H9 (cell line): ENCODE results near the gene PLCXD1. TPM values are rescaled to one million over a fixed set of nuclear protein-coding genes. Genes with fewer than 3 reads are reported as not detected.

ENCODE experiments used
- DNase-seq: peaks from one replicate; pipeline ENCODE4 v3.0.0-alpha.2; 2017
- H2AFZ ChIP-seq: one replicate; pipeline ENCODE4 v1.6.1; 2013; ENCODE audit warnings: mild to moderate bottlenecking, low read length, control low read depth, moderate library complexity
- H2AK5ac ChIP-seq: 2 replicates; pipeline ENCODE4 v1.6.1; 2013; ENCODE audit warnings: low read length, control low read depth, mixed read lengths; ENCODE audit not compliant: insufficient read length
- H2BK120ac ChIP-seq: one replicate; pipeline ENCODE4 v1.6.1; 2013; ENCODE audit warnings: low read depth, mild to moderate bottlenecking, low read length, control low read depth, inconsistent platforms; ENCODE audit not compliant: poor library complexity, severe bottlenecking
- H2BK12ac ChIP-seq: 2 replicates; pipeline ENCODE4 v1.6.1; 2013; ENCODE audit warnings: low read length, control low read depth, mixed read lengths, low read depth; ENCODE audit not compliant: insufficient read length
- H2BK15ac ChIP-seq: 2 replicates; pipeline ENCODE4 v1.6.1; 2013; ENCODE audit warnings: low read depth, low read length, control low read depth
- H2BK20ac ChIP-seq: one replicate; pipeline ENCODE4 v1.6.1; 2013; ENCODE audit warnings: low read depth, mild to moderate bottlenecking, low read length, control low read depth, inconsistent platforms; ENCODE audit not compliant: poor library complexity, severe bottlenecking
- H2BK5ac ChIP-seq: 2 replicates; pipeline ENCODE4 v1.6.1; 2013; ENCODE audit warnings: low read length, control low read depth, mixed read lengths; ENCODE audit not compliant: insufficient read length
- H3K14ac ChIP-seq: 2 replicates; pipeline ENCODE4 v1.6.1; 2013; ENCODE audit warnings: low read length, control low read depth; ENCODE audit not compliant: insufficient read depth
- H3K18ac ChIP-seq: 2 replicates; pipeline ENCODE4 v1.6.1; 2013; ENCODE audit warnings: low read depth, mild to moderate bottlenecking, mixed read lengths, low read length, control low read depth; ENCODE audit not compliant: insufficient read length
- H3K23ac ChIP-seq: 2 replicates; pipeline ENCODE4 v1.6.1; 2013; ENCODE audit warnings: low read length, control low read depth, mixed read lengths, low read depth; ENCODE audit not compliant: insufficient read length
- H3K23me2 ChIP-seq: 2 replicates; pipeline ENCODE4 v1.6.1; 2013; ENCODE audit warnings: low read depth, mild to moderate bottlenecking, mixed read lengths, low read length, control low read depth; ENCODE audit not compliant: insufficient read length, poor library complexity, severe bottlenecking
- H3K27ac ChIP-seq: 2 replicates; pipeline ENCODE4 v1.5.1; 2013; ENCODE audit warnings: low read length, control low read depth, mixed read lengths, low read depth; ENCODE audit not compliant: insufficient read length
- H3K27me3 ChIP-seq: 2 replicates; pipeline ENCODE4 v1.6.1; 2013; ENCODE audit warnings: low read length, control low read depth, inconsistent platforms; ENCODE audit not compliant: insufficient read depth
- H3K4ac ChIP-seq: 2 replicates; pipeline ENCODE4 v1.6.1; 2013; ENCODE audit warnings: low read depth, mild to moderate bottlenecking, control low read depth, inconsistent platforms, low read length, moderate library complexity
- H3K4me1 ChIP-seq: 2 replicates; pipeline ENCODE4 v1.6.1; 2013; ENCODE audit warnings: low read length, control low read depth, inconsistent platforms; ENCODE audit not compliant: insufficient read depth
- H3K4me2 ChIP-seq: 2 replicates; pipeline ENCODE4 v1.6.1; 2013; ENCODE audit warnings: low read length, control low read depth, mixed read lengths; ENCODE audit not compliant: insufficient read length, insufficient read depth
- H3K56ac ChIP-seq: 2 replicates; pipeline ENCODE4 v1.6.1; 2013; ENCODE audit warnings: low read depth, mild to moderate bottlenecking, mixed read lengths, low read length, control low read depth; ENCODE audit not compliant: insufficient read length
- H3K79me1 ChIP-seq: 2 replicates; pipeline ENCODE4 v1.6.1; 2013; ENCODE audit warnings: low read depth, mild to moderate bottlenecking, moderate library complexity, low read length, control low read depth, inconsistent platforms; ENCODE audit not compliant: insufficient read depth, poor library complexity, severe bottlenecking
- H3K79me2 ChIP-seq: 2 replicates; pipeline ENCODE4 v1.6.1; 2013; ENCODE audit warnings: low read length, control low read depth, inconsistent platforms; ENCODE audit not compliant: insufficient read depth
- H3K9ac ChIP-seq: 2 replicates; pipeline ENCODE4 v1.6.1; 2013; ENCODE audit warnings: low read length, control low read depth, mixed read lengths; ENCODE audit not compliant: insufficient read length; ENCODE audit errors: extremely low read depth
- H3K9me3 ChIP-seq: one replicate; pipeline ENCODE4 v1.6.1; 2013; ENCODE audit warnings: low read depth, low read length, inconsistent platforms; ENCODE audit not compliant: control insufficient read depth
- H3T11ph ChIP-seq: one replicate; pipeline ENCODE4 v1.6.1; 2013; ENCODE audit warnings: mild to moderate bottlenecking, low read length, control low read depth, inconsistent platforms
- H4K20me1 ChIP-seq: one replicate; pipeline ENCODE4 v1.6.1; 2013; ENCODE audit not compliant: control insufficient read depth, insufficient read length, insufficient read depth
- H4K5ac ChIP-seq: 2 replicates; pipeline ENCODE4 v1.6.1; 2013; ENCODE audit warnings: low read depth, mild to moderate bottlenecking, mixed read lengths, low read length, control low read depth; ENCODE audit not compliant: insufficient read length
- H4K8ac ChIP-seq: replicated peaks from 2 replicates; pipeline ENCODE4 v1.6.1; 2013; ENCODE audit warnings: low read length, control low read depth, mixed read lengths, low read depth; ENCODE audit not compliant: insufficient read length
- H4K91ac ChIP-seq: 2 replicates; pipeline ENCODE4 v1.6.1; 2013; ENCODE audit warnings: low read depth, mild to moderate bottlenecking, moderate library complexity, mixed read lengths, low read length, control low read depth; ENCODE audit not compliant: insufficient read length
- H3K27ac Mint-ChIP-seq, 3 experiments: 2 replicates in 2 of 3; 3 replicates in 1 of 3; pipeline ENCODE4 v1.8.0; 2020 to 2021; ENCODE audit warnings: mixed read lengths in 3 of 3, mild to moderate bottlenecking in 1 of 3, moderate library complexity in 1 of 3
- H3K27me3 Mint-ChIP-seq: 2 replicates; pipeline ENCODE4 v1.8.0; 2021; ENCODE audit warnings: low read depth, mild to moderate bottlenecking, moderate library complexity, mixed read lengths
- H3K36me3 Mint-ChIP-seq, 3 experiments: 2 replicates in 2 of 3; 3 replicates in 1 of 3; pipeline ENCODE4 v1.8.0; 2020 to 2021; ENCODE audit warnings: low read depth in 3 of 3, mixed read lengths in 3 of 3; ENCODE audit not compliant: insufficient read depth in 1 of 3
- H3K4me1 Mint-ChIP-seq, 2 experiments: 2 replicates each; pipeline ENCODE4 v1.8.0; 2020; ENCODE audit warnings: mixed read lengths in 2 of 2
- H3K4me3 Mint-ChIP-seq, 2 experiments: 2 replicates in 1 of 2; 3 replicates in 1 of 2; pipeline ENCODE4 v1.8.0; 2020 to 2021; ENCODE audit warnings: mild to moderate bottlenecking in 2 of 2, mixed read lengths in 2 of 2, moderate library complexity in 1 of 2
- H3K9me3 Mint-ChIP-seq, 2 experiments: 2 replicates in 1 of 2; 3 replicates in 1 of 2; pipeline ENCODE4 v1.8.0; 2020; ENCODE audit warnings: mild to moderate bottlenecking in 2 of 2, mixed read lengths in 2 of 2, moderate library complexity in 1 of 2
- CTCF ChIP-seq: fragments of 200-600 bp; sonication (generic); conservative IDR thresholded peaks from 3 replicates; pipeline ENCODE4 v1.8.0; 2021; ENCODE audit warnings: antibody characterized with exemption, mild to moderate bottlenecking
- whole genome bisulfite sequencing: extraction: QIAGEN DNeasy Blood & Tissue Kit; methylation state at CpG from one replicate; pipeline ENCODE4 v1.1.7; 2013; ENCODE audit warnings: missing lambda C conversion rate, low lambda C conversion rate, mixed read lengths; ENCODE audit not compliant: insufficient read length; ENCODE audit errors: extremely low coverage; 5-methylcytosine and 5-hydroxymethylcytosine counted together
- total RNA-seq: library from RNA; stranded (reverse); gene quantifications from 2 replicates; pipeline ENCODE4 v1.2.1, GENCODE V29; 2021

PLCXD1 gene
- total RNA-seq, 1 experiment from 2014 or later: 96.5 TPM

GRCh38 chrX:341541-342101, 60.4 kb downstream of the PLCXD1 start:
- no CpG with 5 or more reads among the region's 36 CpGs for WGBS
- no peak for DNase-seq
- Histone ChIP-seq H2BK12ac (no peak overlapping the region), H2AFZ (no peak overlapping the region), H4K8ac (no peak overlapping the region), H3K27ac (no peak overlapping the region), H3K4me2 (no peak overlapping the region), H3K4ac (no peak overlapping the region), H3K9ac (no peak overlapping the region), H3T11ph (no peak overlapping the region), H4K5ac (no peak overlapping the region), H3K9me3 (no peaks in the 10 kb centered on the region), H2BK5ac (no peak overlapping the region), H3K79me1 (no peaks in the 10 kb centered on the region), H2BK120ac (no peak overlapping the region), H3K23ac (no peak overlapping the region), H4K91ac (no peak overlapping the region), H3K14ac (no peak overlapping the region), H3K27me3 (no peaks in the 10 kb centered on the region), H2BK20ac (no peak overlapping the region), H3K4me1 (no peaks in the 10 kb centered on the region), H4K20me1 (no peaks in the 10 kb centered on the region), H3K18ac (no peak overlapping the region), H2AK5ac (no peak overlapping the region), H3K56ac (no peak overlapping the region), H3K23me2 (no peaks in the 10 kb centered on the region), H2BK15ac (no peak overlapping the region), H3K79me2 (no peaks in the 10 kb centered on the region)
- Mint-ChIP-seq H3K27me3 (no peaks in the 10 kb centered on the region), H3K36me3 (peaks cover 30 to 53% (median 45%) of the 10 kb centered on the region in 3 experiments), H3K9me3 (peaks cover 3% of the 10 kb centered on the region in 2 experiments; a peak in 3 of 5 replicates), H3K4me1 (peaks cover 0 to 2% of the 10 kb centered on the region in 2 experiments; a peak in 1 of 4 replicates), H3K27ac (no peak overlapping the region; a peak in 2 of 7 replicates), H3K4me3 (no peak overlapping the region)
- no peak for TF ChIP-seq CTCF
